ENCODE results near the gene SESTD1.
"Not testable (repeated sequence)": the region's sequence is repeated elsewhere in the genome, so short reads cannot be mapped to it uniquely, and the experiment has no call there.

SESTD1 gene

GRCh38 chr2:179265082-179265510 is 464 bp upstream of the SESTD1 start:
- DNase-seq: no peak

DNA sequence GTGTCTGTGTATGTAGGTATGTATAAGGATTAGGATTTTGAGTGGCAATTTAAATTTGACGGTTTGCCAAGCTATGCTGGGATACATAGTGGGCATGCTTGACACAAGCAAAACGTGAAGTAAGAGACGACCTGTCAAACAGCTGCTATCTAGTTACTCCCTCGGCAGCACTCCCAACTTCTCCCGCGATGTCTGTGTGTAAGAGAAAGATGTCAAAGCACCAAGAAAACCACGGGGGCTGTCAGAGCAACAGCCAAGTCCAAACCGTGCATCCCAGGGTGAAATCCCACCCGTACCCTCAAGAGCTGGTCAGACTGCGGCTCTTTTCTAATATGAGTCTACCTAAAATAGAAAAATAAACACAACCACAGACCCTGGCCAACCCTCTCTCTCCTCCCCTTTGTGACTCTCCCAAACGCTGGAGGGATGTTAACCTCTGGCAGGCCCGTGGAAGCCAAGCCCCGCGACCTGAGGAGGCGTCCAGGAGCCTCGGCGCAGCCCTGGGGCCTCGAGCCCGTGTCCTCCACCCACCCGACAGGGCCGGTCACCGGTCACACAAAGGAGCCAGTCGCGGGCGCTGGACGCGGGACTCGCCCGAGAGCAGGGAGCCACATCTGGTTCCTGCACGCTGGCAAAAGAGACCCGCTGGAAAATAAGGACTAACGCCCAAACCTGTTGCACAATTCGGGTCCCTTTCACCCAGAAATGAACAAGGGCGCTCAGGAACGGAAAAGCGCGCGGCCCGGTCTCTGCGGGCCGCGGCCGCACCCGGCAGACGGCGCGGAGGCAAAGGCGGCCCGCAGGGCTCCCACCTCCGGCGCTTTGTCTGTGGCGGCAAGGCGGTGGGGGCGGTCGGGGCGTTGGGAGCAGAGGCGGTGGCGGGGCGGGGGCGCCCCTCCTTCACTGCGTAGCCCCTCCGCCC is 925 bp downstream of the SESTD1 start:
- peak; percentile 28 to 35 for DNase-seq

GRCh38 chr2:179263015-179263414 is 1.6 kb downstream of the SESTD1 start:
- DNase-seq: no peak

GRCh38 chr2:179262077-179262660 is 2.5 kb downstream of the SESTD1 start:
- DNase-seq: no peak

- DNase-seq: no peak
Observed at GRCh38 chr2:179261151-179261825, 3.3 kb downstream of the SESTD1 start.

DNA sequence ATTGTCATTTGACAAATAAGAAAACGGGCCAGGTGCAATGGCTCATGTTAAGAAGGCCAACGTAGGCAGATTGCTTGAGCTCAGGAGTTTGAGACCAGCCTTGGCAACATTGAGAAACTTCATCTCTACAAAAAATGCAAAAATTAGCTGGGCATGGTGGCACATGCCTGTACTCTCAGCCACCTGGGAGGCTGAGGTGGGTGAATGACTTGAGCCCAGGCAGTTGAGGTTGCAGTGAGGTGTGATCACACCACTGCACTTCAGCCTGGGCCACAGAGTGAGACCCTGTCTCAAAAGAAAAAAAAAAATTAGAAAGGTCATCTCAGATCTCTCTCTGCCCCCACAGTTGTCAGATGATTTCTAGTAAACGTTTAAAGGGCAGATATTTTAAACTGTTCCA is 4.4 kb downstream of the SESTD1 start:
- no peak for DNase-seq

GRCh38 chr2:179255129-179255528 is 9.5 kb downstream of the SESTD1 start:
- DNase-seq: no peak

DNA sequence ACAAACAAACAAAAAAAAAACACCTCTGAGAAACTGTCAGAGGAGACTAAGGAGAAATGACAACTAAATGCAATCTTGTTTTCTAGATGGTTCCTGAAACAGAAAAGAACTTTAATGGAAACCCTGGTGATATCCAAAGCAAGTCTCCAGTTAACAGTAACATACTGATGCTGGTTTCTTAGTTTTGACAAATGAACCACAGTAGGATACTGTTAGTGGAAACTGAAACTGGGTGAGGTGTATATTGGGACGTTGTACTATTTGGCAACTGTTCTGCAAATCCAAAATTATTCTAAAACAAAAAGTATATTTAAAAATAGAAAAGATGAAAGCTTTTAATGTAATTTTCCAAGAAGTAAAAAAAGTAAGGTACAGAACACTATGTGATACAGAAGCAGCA is 11.4 kb downstream of the SESTD1 start:
- no peak for DNase-seq

DNA sequence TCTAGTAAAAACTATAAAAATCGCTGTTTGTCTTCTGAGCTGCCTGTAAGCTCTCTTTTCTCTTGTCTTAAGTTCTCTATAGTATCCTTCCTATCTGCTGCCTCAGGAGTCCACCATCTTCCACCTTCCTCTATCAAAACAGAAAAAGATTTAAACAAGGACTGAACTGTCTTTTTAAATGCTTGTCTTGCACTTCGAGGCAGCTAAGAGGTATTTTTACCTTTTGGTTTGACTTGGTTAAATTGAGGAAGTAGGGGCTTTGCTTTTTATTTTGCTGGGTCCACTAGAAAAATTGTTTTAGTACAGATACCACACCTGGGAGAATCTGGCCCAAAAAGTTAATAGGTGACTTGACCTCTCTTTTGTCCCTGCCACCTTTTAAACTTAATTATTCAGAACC is 12.2 kb downstream of the SESTD1 start:
- DNase-seq: no peak

GRCh38 chr2:179251870-179252269 is 12.8 kb downstream of the SESTD1 start:
- DNase-seq: no peak

GRCh38 chr2:179250848-179251504 is 13.7 kb downstream of the SESTD1 start:
- no peak for DNase-seq

- no peak for DNase-seq
Observed at GRCh38 chr2:179250095-179250494, 14.5 kb downstream of the SESTD1 start.

GRCh38 chr2:179248024-179248348 is 16.6 kb downstream of the SESTD1 start:
- DNase-seq: no peak

- no peak for DNase-seq
Observed at GRCh38 chr2:179247318-179248023, 17.2 kb downstream of the SESTD1 start.

DNA sequence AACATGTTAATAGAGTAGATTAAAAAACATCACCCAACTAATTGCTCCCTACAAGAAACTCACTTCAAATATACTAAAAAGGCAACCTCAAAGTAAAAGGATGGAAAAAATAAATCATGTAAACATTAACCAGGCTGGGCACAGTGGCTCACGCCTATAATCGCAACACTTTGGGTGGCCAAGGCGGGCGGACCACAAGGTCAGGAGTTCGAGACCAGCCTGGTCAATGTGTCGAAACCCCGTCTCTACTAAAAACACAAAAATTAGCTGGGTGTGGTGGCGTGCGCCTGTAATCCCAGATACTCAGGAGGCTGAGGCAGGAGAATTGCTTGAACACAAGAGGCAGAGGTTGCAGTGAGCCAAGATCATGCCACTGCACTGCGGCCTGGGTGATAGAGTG is 18.8 kb downstream of the SESTD1 start:
- DNase-seq: not testable (repeated sequence)

- DNase-seq: no peak
Observed at GRCh38 chr2:179243046-179243445, 21.6 kb downstream of the SESTD1 start.

DNA sequence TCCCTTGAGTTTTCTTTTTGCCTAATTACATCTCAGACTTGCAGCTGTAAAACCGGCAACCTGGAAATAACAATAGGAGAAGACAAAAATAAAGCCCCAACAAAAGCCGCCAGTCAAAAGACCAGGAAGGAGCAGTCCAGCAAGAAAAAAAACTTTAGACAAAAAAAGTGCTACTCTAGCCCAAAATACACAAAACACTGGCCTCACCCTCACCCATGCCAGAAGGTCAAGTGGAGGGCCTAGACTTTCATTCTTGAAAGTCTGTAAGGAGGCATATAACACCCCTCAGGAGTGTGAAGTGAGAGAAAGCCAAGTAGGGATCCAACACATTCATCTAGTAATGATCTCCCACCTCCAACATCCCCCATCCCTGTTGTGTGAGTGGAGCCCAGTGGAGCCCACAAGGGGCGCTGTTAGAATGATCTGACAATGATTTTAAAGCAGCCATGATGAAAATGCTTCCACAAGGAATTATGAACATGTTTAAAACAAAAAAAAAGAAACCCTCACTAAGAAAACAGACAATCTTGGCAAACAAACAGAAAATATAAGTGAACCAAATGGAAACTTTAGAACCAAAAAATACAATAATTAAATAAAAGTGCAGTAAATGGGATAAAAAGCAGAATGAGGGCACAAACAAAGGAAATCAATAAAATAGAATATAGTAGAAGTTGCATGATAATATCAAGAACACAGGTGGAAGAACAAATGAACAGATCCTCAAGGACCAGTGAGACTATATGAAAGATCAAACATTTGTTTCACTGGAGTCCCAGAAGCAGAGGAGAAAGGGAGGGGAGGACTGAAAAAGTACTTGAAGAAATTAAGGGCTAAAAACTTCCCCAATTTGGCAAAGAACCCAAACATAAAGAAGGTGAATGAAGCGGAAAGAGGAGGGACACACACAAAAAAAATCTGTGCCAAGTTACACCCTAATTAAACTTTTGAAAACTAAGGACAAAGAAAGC is 23.9 kb downstream of the SESTD1 start:
- no peak for DNase-seq

DNA sequence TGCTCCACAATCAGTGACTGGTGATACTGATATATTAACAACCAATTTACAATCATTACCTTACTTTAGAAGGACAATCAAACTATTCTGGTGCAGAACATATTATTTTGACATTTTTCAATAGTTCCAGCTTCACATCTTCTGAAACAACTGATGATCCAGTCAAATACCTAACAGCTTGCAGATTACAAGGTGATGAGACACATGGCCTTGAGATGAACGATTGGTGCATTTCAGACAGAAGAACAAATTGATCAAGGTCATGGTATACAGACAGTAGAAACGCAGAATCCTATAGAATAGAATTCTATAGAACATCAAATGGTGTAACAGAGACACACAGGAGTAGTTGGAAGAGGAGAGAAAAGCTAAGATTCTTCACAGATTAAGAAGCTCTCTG is 24.8 kb downstream of the SESTD1 start:
- DNase-seq: no peak

GRCh38 chr2:179239195-179239594 is 25.4 kb downstream of the SESTD1 start:
- DNase-seq: no peak

GRCh38 chr2:179238027-179238426 is 26.6 kb downstream of the SESTD1 start:
- DNase-seq: no peak

DNA sequence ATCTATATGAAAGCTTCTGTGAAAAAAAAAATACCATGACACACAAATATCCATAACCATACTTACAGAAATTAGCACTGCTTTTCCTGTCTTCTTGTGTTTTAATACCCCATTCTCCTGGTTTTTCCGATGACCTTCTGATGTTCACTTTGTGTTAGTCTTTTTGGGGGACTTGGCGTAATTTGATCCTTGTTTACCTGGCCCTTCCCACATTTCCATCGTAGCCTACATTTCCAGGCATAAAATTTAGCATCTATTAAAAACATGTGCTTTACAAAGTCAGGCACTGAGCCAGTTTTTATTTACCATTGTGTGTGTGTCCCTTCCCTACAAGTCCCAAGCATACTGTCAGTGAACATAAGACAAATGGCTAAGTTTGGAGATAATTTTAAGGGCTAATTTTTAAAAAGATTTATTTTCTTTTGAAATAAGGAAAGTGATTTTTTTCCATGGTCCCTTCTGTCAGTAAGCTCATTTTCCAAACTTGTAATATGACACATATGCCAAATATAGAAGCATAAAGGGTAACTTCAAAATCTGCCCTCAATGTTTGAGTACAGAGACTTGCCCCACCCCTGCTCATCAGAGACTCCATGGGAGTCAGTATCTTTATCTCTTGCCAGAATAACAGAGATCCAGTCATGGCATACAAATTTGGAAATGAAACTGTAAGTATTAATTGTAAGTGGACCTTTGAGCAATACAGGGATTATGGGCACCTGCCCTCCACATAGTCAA is 27.3 kb downstream of the SESTD1 start:
- DNase-seq: no peak
